PC-3 (cell line): Measurements from ENCODE around the gene DISP3. TPM values are rescaled to one million over a fixed set of nuclear protein-coding genes. Genes with fewer than 3 reads are reported as not detected.

Source experiments
- ATAC-seq: fragments of 200-7000 bp; cut with Tn5 transposase; 2 replicates; pipeline ENCODE4 v1.9.1; 2020; ENCODE audit warnings: mild to moderate bottlenecking, moderate library complexity
- BruUV-seq: library from RNA; stranded (reverse); fragments of 400-500 nt; replicated peaks from 2 replicates; lab custom pipeline; 2021; lab: Mats Ljungman, UMichigan
- CTCF ChIA-PET: fragments of 300-600 bp; sonication (Branson Sonifier 250); formaldehyde crosslinking; loops from one replicate; lab custom pipeline; 2022; ENCODE audit warnings: antibody characterized with exemption; lab: Charles Lee
- POLR2A ChIA-PET: fragments of 300-600 bp; sonication (Branson Sonifier 250); formaldehyde crosslinking; loops from one replicate; lab custom pipeline; 2022; ENCODE audit warnings: antibody characterized with exemption; ENCODE audit not compliant: unreplicated experiment; lab: Charles Lee
- DNase-seq: peaks from one replicate; pipeline ENCODE4 v3.0.0-alpha.2; 2015
- H2AFZ ChIP-seq: fragments of 300-600 bp; sonication (generic); 2 replicates; pipeline ENCODE4 v1.6.0; 2016; ENCODE audit warnings: antibody characterized with exemption, low read length
- H3F3A ChIP-seq: fragments of 300-600 bp; sonication (generic); one replicate; pipeline ENCODE4 v1.6.0; 2017; ENCODE audit warnings: antibody characterized with exemption, low read length, control low read depth, mild to moderate bottlenecking; ENCODE audit not compliant: unreplicated experiment
- H3K27ac ChIP-seq: fragments of 300-600 bp; sonication (generic); 2 replicates; pipeline ENCODE4 v1.5.1; 2016; ENCODE audit warnings: mild to moderate bottlenecking, low read length
- H3K27me3 ChIP-seq: fragments of 300-600 bp; sonication (generic); 2 replicates; pipeline ENCODE4 v1.6.1; 2016; ENCODE audit warnings: low read length, mixed read lengths
- H3K36me3 ChIP-seq: fragments of 300-600 bp; sonication (generic); 2 replicates; pipeline ENCODE4 v1.6.1; 2016; ENCODE audit warnings: low read depth, mixed run types, low read length, mixed read lengths
- H3K4me1 ChIP-seq: fragments of 300-600 bp; sonication (generic); 2 replicates; pipeline ENCODE4 v1.5.1; 2016; ENCODE audit warnings: low read length; ENCODE audit not compliant: insufficient read depth
- H3K4me2 ChIP-seq: fragments of 300-600 bp; sonication (generic); 2 replicates; pipeline ENCODE4 v1.6.0; 2016; ENCODE audit warnings: low read length
- H3K4me3 ChIP-seq: fragments of 300-600 bp; sonication (generic); 2 replicates; pipeline ENCODE4 v1.5.1; 2016; ENCODE audit warnings: mild to moderate bottlenecking, low read length, mixed read lengths
- H3K79me2 ChIP-seq: fragments of 300-600 bp; sonication (generic); 2 replicates; pipeline ENCODE4 v1.6.1; 2017; ENCODE audit warnings: low read length, mixed read lengths
- H3K9ac ChIP-seq: fragments of 300-600 bp; sonication (generic); 2 replicates; pipeline ENCODE4 v1.6.0; 2016; ENCODE audit warnings: mild to moderate bottlenecking, low read length
- H3K9me2 ChIP-seq: fragments of 300-600 bp; sonication (generic); replicated peaks from 2 replicates; pipeline ENCODE4 v1.6.1; 2016; ENCODE audit warnings: mixed run types, low read length, mixed read lengths
- H3K9me3 ChIP-seq: fragments of 300-600 bp; sonication (generic); 2 replicates; pipeline ENCODE4 v1.6.1; 2016; ENCODE audit warnings: low read length, mixed read lengths
- H4K20me1 ChIP-seq: fragments of 300-600 bp; sonication (generic); 2 replicates; pipeline ENCODE4 v1.6.1; 2016; ENCODE audit warnings: low read length, mixed read lengths
- EZH2 ChIP-seq: fragments of 300-600 bp; sonication (generic); IDR thresholded peaks from one replicate; pipeline ENCODE4 v1.6.1; 2017; ENCODE audit warnings: antibody characterized with exemption, mild to moderate bottlenecking, low read length; ENCODE audit not compliant: unreplicated experiment
- EZH2phosphoT487 ChIP-seq: fragments of 300-600 bp; sonication (generic); IDR thresholded peaks from 2 replicates; pipeline ENCODE4 v1.6.1; 2018; ENCODE audit warnings: mild to moderate bottlenecking, antibody characterized with exemption, low read length, borderline replicate concordance
- intact Hi-C: fragments of 100-400 bp; cut with micrococcal nuclease; formaldehyde crosslinking; loops from 2 replicates; pipeline ENCODE4 v1.9.0; 2023
- total RNA-seq: library from RNA; depleted of rRNA; stranded (reverse); fragments of >200 nt; gene quantifications from 2 replicates; pipeline ENCODE4 v1.2.3, GENCODE V29; 2014
- TF ChIP-seq, protein P1 (sequence below): fragments of 300-600 bp; sonication (generic); conservative IDR thresholded peaks from 2 replicates; pipeline ENCODE4 v1.5.1; 2017; ENCODE audit warnings: antibody characterized with exemption, low read depth, mild to moderate bottlenecking, low read length

Gene DISP3
- total RNA-seq, 1 experiment from 2014 or later: 0.40 TPM

DNA sequence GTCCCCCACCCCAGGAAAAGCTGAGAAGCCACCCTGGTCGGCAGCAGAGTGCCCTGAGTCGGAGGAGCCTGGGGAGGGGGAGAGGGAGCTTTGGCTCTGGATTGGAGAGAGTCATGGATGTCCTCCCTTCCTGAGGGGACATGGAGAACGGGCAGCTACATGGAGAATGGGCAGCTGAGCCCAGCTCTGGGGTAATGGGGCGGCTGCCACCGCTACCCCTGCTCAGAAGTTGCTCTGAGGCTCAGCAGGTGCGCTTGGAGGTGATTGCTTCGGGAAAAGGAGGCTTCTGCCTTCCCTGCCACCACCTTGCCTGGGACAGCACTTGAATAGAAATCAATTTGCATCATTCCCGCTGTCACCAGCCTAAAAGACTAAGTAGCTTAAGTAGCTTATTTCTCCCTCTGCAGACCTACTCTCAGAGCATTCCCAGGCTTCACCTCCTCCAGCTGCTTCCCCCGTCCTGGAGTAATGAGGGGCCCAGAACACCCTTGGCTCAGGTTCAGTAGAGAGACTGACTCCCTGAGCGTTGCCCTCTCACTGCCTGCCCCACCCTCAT, 8.3 kb downstream of the DISP3 start:
- no TSS peak for BruUV-seq
- no peak overlapping the region for H2AFZ ChIP-seq
- peaks cover 80% of the 10 kb centered on the region for H3K27me3 ChIP-seq
- H3K4me1 ChIP-seq: no peaks in the 10 kb centered on the region
- intact Hi-C loops: no loop called here
- H4K20me1 ChIP-seq: no peaks in the 10 kb centered on the region
- no peak overlapping the region for H3K4me2 ChIP-seq
- TF ChIP-seq EZH2: no peak
- no peak for TF ChIP-seq EZH2phosphoT487
- TF ChIP-seq, protein P1, sequence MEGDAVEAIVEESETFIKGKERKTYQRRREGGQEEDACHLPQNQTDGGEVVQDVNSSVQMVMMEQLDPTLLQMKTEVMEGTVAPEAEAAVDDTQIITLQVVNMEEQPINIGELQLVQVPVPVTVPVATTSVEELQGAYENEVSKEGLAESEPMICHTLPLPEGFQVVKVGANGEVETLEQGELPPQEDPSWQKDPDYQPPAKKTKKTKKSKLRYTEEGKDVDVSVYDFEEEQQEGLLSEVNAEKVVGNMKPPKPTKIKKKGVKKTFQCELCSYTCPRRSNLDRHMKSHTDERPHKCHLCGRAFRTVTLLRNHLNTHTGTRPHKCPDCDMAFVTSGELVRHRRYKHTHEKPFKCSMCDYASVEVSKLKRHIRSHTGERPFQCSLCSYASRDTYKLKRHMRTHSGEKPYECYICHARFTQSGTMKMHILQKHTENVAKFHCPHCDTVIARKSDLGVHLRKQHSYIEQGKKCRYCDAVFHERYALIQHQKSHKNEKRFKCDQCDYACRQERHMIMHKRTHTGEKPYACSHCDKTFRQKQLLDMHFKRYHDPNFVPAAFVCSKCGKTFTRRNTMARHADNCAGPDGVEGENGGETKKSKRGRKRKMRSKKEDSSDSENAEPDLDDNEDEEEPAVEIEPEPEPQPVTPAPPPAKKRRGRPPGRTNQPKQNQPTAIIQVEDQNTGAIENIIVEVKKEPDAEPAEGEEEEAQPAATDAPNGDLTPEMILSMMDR: no peak
- H3K36me3 ChIP-seq: no peaks in the 10 kb centered on the region
- ChIA-PET CTCF (no interaction called here), POLR2A (no interaction called here)
- H3F3A ChIP-seq: no peaks in the 10 kb centered on the region
- H3K27ac ChIP-seq: no peak overlapping the region
- H3K9ac ChIP-seq: no peak overlapping the region
- DNase-seq: no peak
- ATAC-seq: no peak
- H3K9me3 ChIP-seq: no peaks in the 10 kb centered on the region
- H3K79me2 ChIP-seq: no peaks in the 10 kb centered on the region
- H3K4me3 ChIP-seq: no peak overlapping the region
- no peaks in the 10 kb centered on the region for H3K9me2 ChIP-seq

DNA sequence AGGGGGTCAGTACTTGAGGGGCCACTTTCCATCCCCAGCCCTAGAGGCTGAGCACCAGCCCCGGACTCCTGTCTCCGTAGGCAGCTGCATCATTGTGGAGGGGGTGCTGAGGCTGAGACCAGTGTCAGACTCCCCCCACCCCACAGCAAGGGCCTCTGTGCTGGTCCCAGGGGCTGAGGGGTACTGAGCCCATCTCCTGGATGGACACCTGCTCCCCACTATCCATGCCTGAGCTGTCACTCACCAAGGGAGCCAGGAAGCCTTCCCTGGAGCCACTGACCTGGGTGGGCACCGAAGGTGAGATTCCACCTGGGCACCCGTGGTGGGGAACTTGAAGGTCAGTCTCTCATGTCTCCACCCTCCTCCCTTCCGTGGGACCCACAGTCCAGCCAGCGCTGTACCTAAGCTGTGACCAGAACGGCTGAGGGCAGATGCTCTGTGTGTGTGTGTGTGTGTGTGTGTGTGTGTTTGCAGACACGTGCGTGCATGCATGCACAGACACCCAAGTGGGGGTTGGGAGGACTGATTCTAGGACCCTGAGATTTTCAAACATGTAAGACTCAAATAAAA, 9.3 kb downstream of the DISP3 start:
- CTCF ChIA-PET: no interaction called here
- no peaks in the 10 kb centered on the region for H3K79me2 ChIP-seq
- no peaks in the 10 kb centered on the region for H3K4me1 ChIP-seq

More for the DNA sequence above, 9.3 kb downstream of the DISP3 start:
- Histone ChIP-seq H3K4me2 (no peak overlapping the region), H3K4me3 (no peak overlapping the region), H4K20me1 (no peaks in the 10 kb centered on the region), H3K9me2 (no peaks in the 10 kb centered on the region), H3K27ac (no peak overlapping the region), H3K36me3 (no peaks in the 10 kb centered on the region), H3K27me3 (peaks cover 73% of the 10 kb centered on the region), H3K9me3 (no peaks in the 10 kb centered on the region), H3F3A (no peaks in the 10 kb centered on the region), H3K9ac (no peak overlapping the region), H2AFZ (no peak overlapping the region)
- TF ChIP-seq EZH2 (no peak), EZH2phosphoT487 (no peak)
- TF ChIP-seq, protein P1: no peak
- POLR2A ChIA-PET: no interaction called here
- ATAC-seq: no peak
- no TSS peak for BruUV-seq
- no peak for DNase-seq
- intact Hi-C loops: no loop called here
